ENCODE measurements around the gene HID1. TPM values are rescaled to one million over a fixed set of nuclear protein-coding genes. Genes with fewer than 3 reads are reported as not detected.

The HID1 gene
- total RNA-seq, 1 experiment from 2014 or later = 43.8 TPM

GRCh38 chr17:74951680-74952421 is 20.7 kb downstream of the HID1 start:
- Histone ChIP-seq H3K4me3 (replicated peaks in 1 of 2; ENCODE audit: low read depth in 1 of 2, low read length in 2 of 2) (no peak overlapping the region), H3K79me2 (ENCODE audit: insufficient read depth, low read length) (no peaks in the 10 kb centered on the region), H3K36me3 (ENCODE audit: control insufficient read depth in 1 of 2, insufficient read depth in 2 of 2, low read length in 2 of 2) (no peaks in the 10 kb centered on the region), H2AFZ (ENCODE audit: low read depth, low read length, poor library complexity, severe bottlenecking) (no peak overlapping the region), H3K9ac (ENCODE audit: low read length) (no peak overlapping the region), H3K9me2 (ENCODE audit: insufficient read depth) (no peaks in the 10 kb centered on the region), H3K27me3 (ENCODE audit: insufficient read depth, low read length) (no peaks in the 10 kb centered on the region), H4K20me1 (ENCODE audit: insufficient read depth) (no peaks in the 10 kb centered on the region), H3K4me2 (ENCODE audit: low read length) (no peak overlapping the region), H3K9me3 (ENCODE audit: control insufficient read depth in 1 of 2, insufficient read depth in 1 of 2, low read depth in 1 of 2, low read length in 2 of 2) (no peaks in the 10 kb centered on the region), H3K27ac (ENCODE audit: low read depth, low read length) (no peak overlapping the region), H3K4me1 (ENCODE audit: control insufficient read depth in 1 of 2, insufficient read depth in 2 of 2, low read length in 2 of 2) (peaks cover 2 to 16% of the 10 kb centered on the region in 2 experiments; a peak in 3 of 4 replicates)
- no TSS peak for BruUV-seq (replicated peaks)
- DNase-seq (ENCODE audit: low read depth, low spot score) (no peak), ATAC-seq (no peak)
- TF ChIP-seq ZBTB33 (IDR thresholded peaks at IDR 0.05; ENCODE audit: extremely low read depth, insufficient replicate concordance, low read length) = no peak
- no peak for TF ChIP-seq ZFX (IDR thresholded peaks at IDR 0.05)
- TF ChIP-seq SP1 (IDR thresholded peaks at IDR 0.05; ENCODE audit: low read depth) = no peak
- no peak for TF ChIP-seq ZNF274 (IDR thresholded peaks at IDR 0.05; ENCODE audit: low read depth, low read length)
- TF ChIP-seq MAX (IDR thresholded peaks at IDR 0.05) = no peak
- no peak for TF ChIP-seq CEBPB (IDR thresholded peaks at IDR 0.05; ENCODE audit: low read depth)
- TF ChIP-seq TCF7L2 (IDR thresholded peaks at IDR 0.05; ENCODE audit: borderline replicate concordance, extremely low read depth, insufficient read depth, insufficient read length) = no peak
- TF ChIP-seq ATF3 (IDR thresholded peaks at IDR 0.05) = no peak
- no peak for TF ChIP-seq RAD21 (IDR thresholded peaks at IDR 0.05; ENCODE audit: low read depth)
- TF ChIP-seq POLR2AphosphoS5 (IDR thresholded peaks at IDR 0.05; ENCODE audit: low read depth, low read length) = no peak
- TF ChIP-seq SRF (IDR thresholded peaks at IDR 0.05; ENCODE audit: low read depth) = no peak
- no peak for TF ChIP-seq ELF1 (IDR thresholded peaks at IDR 0.05; ENCODE audit: borderline replicate concordance, low read depth)
- no peak for TF ChIP-seq CTCF (IDR thresholded peaks at IDR 0.05 in 2 of 3, conservative IDR thresholded peaks at IDR 0.05 in 1 of 3; ENCODE audit: borderline replicate concordance in 1 of 3, insufficient read depth in 1 of 3, low read depth in 2 of 3, low read length in 2 of 3)
- no peak for TF ChIP-seq EGR1 (IDR thresholded peaks at IDR 0.05; ENCODE audit: low read depth)
- no peak for TF ChIP-seq JUND (IDR thresholded peaks at IDR 0.05)
- TF ChIP-seq SIN3A (IDR thresholded peaks at IDR 0.05; ENCODE audit: low read depth) = no peak
- TF ChIP-seq REST (IDR thresholded peaks at IDR 0.05; ENCODE audit: low read depth) = no peak
- no peak for TF ChIP-seq EZH2phosphoT487 (IDR thresholded peaks at IDR 0.05; ENCODE audit: borderline replicate concordance)
- TF ChIP-seq EZH2 (IDR thresholded peaks at IDR 0.05) = no peak
- intact Hi-C loops (cut with micrococcal nuclease) = no loop called here
- ChIA-PET RAD21 (ENCODE audit: low non-redundant PET in 1 of 2, low total read pairs in 2 of 2, uncharacterized antibody in 2 of 2, unreplicated experiment in 2 of 2) (no interaction called here), CTCF (interaction anchor here (1.5 kb wide), 1 partner anchor 9 kb away, joined by 8 read pairs; no protein-coding TSS in a partner anchor), POLR2A (interaction anchor here (0.5 to 1.1 kb wide), 3 partner anchors 78 to 225 kb away, joined by 3 to 4 read pairs (median 4); partner anchors contain the start of gene FDXR)
